ENCODE measurements around the gene SHOX. TPM values are rescaled to one million over a fixed set of nuclear protein-coding genes. Genes with fewer than 3 reads are reported as not detected.
"Not testable (repeated sequence)": the region's sequence is repeated elsewhere in the genome, so short reads cannot be mapped to it uniquely, and the experiment has no call there.

Gene SHOX
- total RNA-seq, 1 donor from 2014 or later, result not detected

DNA sequence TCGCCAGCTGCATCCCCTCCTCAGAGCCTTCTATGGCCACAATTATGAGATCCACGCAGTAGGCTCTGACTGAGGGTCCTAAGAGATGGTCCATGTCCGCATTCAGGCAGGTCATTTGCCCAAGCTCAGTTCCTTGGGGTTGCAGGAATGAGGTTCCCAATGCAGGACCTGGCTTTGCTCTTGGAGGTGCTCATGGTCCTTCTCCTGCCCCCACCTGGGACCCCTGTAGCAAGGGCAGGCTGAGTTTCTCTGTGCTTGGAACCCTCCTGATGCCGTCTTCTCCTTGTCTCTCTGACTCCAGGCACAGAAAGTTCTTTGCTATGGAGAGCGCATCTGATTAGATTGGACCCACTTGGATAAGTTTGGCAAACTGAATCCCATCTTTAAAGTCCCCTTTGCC lies 16.5 kb upstream of the SHOX start:
- H3K9me3 Mint-ChIP-seq, result peaks cover 5% of the 10 kb centered on the region
- H3K27me3 Mint-ChIP-seq, result peaks cover 61% of the 10 kb centered on the region
- no peak overlapping the region for H3K27ac Mint-ChIP-seq
- no peaks in the 10 kb centered on the region for H3K4me1 Mint-ChIP-seq (ENCODE audit: unreplicated experiment)
- TF ChIP-seq, protein P1, sequence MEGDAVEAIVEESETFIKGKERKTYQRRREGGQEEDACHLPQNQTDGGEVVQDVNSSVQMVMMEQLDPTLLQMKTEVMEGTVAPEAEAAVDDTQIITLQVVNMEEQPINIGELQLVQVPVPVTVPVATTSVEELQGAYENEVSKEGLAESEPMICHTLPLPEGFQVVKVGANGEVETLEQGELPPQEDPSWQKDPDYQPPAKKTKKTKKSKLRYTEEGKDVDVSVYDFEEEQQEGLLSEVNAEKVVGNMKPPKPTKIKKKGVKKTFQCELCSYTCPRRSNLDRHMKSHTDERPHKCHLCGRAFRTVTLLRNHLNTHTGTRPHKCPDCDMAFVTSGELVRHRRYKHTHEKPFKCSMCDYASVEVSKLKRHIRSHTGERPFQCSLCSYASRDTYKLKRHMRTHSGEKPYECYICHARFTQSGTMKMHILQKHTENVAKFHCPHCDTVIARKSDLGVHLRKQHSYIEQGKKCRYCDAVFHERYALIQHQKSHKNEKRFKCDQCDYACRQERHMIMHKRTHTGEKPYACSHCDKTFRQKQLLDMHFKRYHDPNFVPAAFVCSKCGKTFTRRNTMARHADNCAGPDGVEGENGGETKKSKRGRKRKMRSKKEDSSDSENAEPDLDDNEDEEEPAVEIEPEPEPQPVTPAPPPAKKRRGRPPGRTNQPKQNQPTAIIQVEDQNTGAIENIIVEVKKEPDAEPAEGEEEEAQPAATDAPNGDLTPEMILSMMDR (conservative IDR thresholded peaks at IDR 0.05), result no peak
- no peak overlapping the region for H3K4me3 Mint-ChIP-seq
- no peak for DNase-seq (ENCODE audit: extremely low spot score, unreplicated experiment)
- H3K36me3 Mint-ChIP-seq, result no peaks in the 10 kb centered on the region

DNA sequence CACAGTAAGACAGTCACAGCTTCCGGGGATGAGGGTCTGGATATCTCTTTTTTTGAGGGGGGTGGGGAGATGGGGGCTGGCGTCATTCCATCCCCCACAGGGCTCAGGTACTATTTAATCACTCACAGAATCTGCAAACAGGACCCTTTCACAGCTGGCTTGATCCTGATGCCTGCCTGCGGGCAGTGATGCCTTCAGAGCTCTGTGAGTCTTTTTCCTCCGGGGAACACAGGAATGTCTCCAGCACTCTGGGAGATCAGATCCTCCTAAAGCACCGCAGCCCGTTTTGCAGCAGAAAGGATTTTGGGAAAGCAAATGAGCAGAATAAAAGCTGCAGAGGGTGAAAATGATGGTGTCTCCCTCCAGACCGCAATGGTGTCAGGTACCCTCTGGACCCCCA lies 13.2 kb upstream of the SHOX start:
- peaks cover 82% of the 10 kb centered on the region for H3K27me3 Mint-ChIP-seq
- H3K9me3 Mint-ChIP-seq, result peaks cover 2% of the 10 kb centered on the region
- no peak overlapping the region for H3K27ac Mint-ChIP-seq
- no peaks in the 10 kb centered on the region for H3K36me3 Mint-ChIP-seq
- DNase-seq (ENCODE audit: extremely low spot score, unreplicated experiment), result peak; percentile 18
- H3K4me1 Mint-ChIP-seq (ENCODE audit: unreplicated experiment), result peaks cover 4% of the 10 kb centered on the region
- H3K4me3 Mint-ChIP-seq, result no peak overlapping the region
- TF ChIP-seq, protein P1 (conservative IDR thresholded peaks at IDR 0.05), result no peak

DNA sequence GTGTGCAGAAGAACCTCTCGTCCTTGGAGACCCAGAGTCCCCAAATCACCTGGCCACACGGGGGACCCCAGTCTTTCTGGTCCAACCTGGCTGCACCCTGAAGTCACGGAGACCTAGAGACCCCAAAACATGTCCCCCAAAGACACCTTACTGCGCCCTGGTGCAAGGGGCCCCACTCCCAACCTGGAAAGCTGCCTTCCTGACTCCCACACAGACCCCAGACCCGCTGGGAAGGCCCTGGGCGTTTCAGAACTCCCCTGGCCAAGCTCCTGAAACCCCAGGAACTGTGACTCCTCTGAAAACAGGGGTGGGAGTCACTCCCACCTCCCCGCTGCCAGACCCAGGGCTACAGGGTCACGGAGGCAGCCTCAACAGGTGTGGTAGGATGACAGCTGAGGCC lies 12.7 kb upstream of the SHOX start:
- Mint-ChIP-seq H3K4me1 (ENCODE audit: unreplicated experiment) (peaks cover 4% of the 10 kb centered on the region), H3K27ac (no peak overlapping the region), H3K4me3 (peak overlapping the region; percentile 32), H3K36me3 (no peaks in the 10 kb centered on the region), H3K27me3 (peaks cover 84% of the 10 kb centered on the region), H3K9me3 (no peaks in the 10 kb centered on the region)
- peak; percentile 65 for DNase-seq (ENCODE audit: extremely low spot score, unreplicated experiment)
- TF ChIP-seq, protein P1 (conservative IDR thresholded peaks at IDR 0.05), result no peak

DNA sequence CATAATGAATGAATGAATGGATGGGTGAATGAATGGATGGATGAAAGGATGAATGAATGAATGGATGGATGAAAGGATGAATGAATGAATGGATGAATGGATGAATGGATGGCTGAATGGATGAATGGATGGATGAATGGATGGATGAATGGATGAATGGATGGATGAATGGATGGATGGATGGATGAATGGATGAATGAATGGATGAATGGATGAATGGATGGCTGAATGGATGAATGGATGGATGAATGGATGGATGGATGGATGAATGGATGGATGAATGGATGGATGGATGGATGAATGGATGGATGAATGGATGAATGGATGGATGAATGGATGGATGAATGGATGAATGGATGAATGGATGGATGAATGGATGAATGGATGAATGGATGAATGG lies 12.3 kb upstream of the SHOX start:
- Mint-ChIP-seq H3K4me3 (peak overlapping the region; percentile 32), H3K27me3 (peaks cover 84% of the 10 kb centered on the region)
- H3K9me3 Mint-ChIP-seq; H3K36me3 Mint-ChIP-seq; H3K27ac Mint-ChIP-seq; DNase-seq (ENCODE audit: extremely low spot score, unreplicated experiment); H3K4me1 Mint-ChIP-seq (ENCODE audit: unreplicated experiment): not testable (repeated sequence)

DNA sequence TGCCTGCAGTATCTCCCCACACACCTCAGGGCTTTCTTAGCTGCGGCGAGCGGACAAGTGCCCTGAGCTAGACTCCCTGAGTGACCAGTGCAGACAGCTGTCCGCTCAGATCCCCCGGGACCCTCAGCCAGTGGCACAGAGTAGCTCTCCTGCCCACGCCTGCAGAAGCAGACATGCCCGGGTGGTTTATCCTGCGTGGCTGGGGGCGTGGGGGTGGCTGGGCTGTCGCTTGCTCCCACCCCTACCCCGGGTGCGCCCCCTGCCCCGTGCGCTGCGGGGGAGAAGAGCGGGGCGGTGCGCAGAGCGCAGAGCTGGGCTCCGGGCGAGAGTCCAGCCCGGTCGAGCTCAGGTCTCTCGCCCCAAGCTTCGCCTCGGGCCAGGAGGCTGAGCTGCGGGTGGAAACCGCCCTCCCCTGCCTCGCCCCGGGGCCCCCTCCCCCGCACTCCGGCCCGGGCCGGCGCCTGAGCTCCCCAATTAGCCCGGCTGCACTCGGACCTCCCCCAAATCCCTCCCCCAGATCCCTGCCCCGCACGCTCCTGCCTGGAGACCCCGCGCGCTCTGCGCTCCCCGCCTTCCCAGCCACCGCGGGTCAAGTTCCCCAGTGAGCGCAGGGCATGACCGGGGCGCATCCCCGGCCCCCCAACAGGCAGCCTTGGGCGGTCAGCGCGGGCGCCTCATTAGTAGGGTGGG lies 11.7 kb upstream of the SHOX start:
- no peak for DNase-seq (ENCODE audit: extremely low spot score, unreplicated experiment)

DNA sequence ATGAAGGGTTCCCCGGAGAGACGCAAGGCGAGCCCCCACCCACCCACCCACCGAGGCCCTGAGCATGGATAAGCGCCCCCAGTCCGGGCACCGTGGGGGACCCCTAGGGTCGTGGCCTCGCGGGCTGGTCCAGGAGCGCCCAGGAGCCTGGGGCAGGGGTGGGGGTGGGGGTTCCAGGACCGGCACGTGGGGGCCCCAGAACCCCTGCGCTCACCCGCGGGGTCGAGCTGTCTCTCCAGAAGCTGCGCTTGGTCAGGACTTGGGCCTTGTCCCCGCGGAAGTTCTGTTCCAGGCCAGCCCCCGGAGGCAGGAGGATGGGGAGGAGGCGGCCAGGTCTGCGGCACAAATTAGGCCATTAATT lies 11.2 kb upstream of the SHOX start:
- Mint-ChIP-seq H3K27me3 (peaks cover 86% of the 10 kb centered on the region), H3K36me3 (no peaks in the 10 kb centered on the region), H3K4me3 (no peak overlapping the region), H3K4me1 (ENCODE audit: unreplicated experiment) (peaks cover 4% of the 10 kb centered on the region), H3K27ac (no peak overlapping the region), H3K9me3 (no peaks in the 10 kb centered on the region)
- TF ChIP-seq, protein P1 (conservative IDR thresholded peaks at IDR 0.05), result no peak
- no peak for DNase-seq (ENCODE audit: extremely low spot score, unreplicated experiment)

More for the DNA sequence above, 11.7 kb upstream of the SHOX start:
- TF ChIP-seq, protein P1 (conservative IDR thresholded peaks at IDR 0.05), result no peak
- Mint-ChIP-seq H3K36me3 (no peaks in the 10 kb centered on the region), H3K4me1 (ENCODE audit: unreplicated experiment) (peaks cover 4% of the 10 kb centered on the region), H3K4me3 (no peak overlapping the region), H3K27ac (no peak overlapping the region), H3K27me3 (peaks cover 87% of the 10 kb centered on the region), H3K9me3 (no peaks in the 10 kb centered on the region)
